Germinal center (tissue), 1 donor: ENCODE data around the gene HOXD12.

Source experiments
- DNase-seq: peaks from one replicate; pipeline ENCODE4 v3.0.0; 2012; ENCODE audit warnings: mixed read lengths, low spot score

HOXD12 gene

GRCh38 chr2:176121190-176122051 is 21.8 kb downstream of the HOXD12 start:
- no peak for DNase-seq

DNA sequence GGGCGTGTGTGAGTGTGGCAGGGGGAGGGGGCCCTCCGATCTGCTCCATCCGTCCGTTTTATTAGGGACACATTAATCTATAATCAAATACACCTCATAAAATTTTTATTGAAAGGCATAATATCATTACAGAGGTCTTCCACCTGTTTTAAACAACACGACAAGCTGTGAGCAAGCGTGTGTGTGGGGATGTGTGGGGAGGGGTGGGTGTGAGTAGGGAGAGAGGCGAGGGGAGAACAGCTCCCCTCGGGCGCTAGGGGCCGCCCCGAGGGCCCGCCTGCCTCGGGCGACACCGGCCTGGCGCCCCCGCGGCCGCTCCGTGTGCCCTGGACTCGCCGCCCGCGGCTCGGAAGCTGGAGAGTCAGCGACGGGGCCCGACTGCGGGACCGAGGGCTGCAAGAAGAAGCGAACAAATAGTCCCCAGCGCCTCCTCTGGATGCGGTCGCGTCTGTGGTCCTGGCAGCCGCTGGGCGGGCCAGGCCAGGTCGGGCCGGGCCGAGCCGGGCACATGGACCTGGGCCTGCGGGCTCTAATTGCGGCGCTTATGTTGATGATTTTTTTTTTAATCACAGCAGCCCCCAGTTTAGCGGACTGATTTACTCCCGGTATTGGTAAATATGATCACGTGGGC is 22.6 kb downstream of the HOXD12 start:
- DNase-seq: no peak

DNA sequence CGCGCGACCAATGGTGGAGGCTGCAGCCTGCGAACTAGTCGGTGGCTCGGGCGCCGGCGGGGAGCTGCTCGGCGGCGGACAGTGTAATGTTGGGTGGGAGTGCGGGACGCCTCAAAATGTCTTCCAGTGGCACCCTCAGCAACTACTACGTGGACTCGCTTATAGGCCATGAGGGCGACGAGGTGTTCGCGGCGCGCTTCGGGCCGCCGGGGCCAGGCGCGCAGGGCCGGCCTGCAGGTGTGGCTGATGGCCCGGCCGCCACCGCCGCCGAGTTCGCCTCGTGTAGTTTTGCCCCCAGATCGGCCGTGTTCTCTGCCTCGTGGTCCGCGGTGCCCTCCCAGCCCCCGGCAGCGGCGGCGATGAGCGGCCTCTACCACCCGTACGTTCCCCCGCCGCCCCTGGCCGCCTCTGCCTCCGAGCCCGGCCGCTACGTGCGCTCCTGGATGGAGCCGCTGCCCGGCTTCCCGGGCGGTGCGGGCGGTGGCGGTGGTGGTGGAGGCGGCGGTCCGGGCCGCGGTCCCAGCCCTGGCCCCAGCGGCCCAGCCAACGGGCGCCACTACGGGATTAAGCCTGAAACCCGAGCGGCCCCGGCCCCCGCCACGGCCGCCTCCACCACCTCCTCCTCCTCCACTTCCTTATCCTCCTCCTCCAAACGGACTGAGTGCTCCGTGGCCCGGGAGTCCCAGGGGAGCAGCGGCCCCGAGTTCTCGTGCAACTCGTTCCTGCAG is 23.3 kb downstream of the HOXD12 start, which contains the start of gene HOXD9:
Gene HOXD9 (plus strand): TSS at position 37 of the 728 bp plus-strand sequence. CDS start 50 bp downstream, at position 87.
- DNase-seq: no peak

DNA sequence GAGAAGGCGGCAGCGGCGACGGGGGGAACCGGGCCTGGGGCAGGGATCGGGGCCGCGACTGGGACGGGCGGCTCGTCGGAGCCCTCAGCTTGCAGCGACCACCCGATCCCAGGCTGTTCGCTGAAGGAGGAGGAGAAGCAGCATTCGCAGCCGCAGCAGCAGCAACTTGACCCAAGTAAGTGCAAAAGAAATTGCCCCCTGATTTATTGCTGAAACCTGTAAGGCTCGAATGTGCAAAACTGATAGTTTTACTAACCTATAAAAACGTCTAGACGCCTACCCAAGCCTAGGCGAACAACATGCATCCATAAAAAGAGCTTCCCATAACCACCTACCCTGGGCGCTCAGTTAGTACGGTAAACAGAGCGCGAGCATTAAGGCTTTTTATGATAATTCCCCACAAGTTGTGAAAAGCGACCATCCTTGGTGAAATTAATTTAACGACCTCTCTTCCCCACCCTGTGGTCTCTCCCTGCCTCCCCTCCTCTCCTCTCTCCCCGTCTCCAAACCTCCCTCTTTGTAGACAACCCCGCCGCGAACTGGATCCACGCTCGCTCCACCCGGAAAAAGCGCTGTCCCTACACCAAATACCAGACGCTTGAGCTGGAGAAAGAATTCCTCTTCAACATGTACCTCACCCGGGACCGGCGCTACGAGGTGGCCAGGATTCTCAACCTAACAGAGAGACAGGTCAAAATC is 24.0 kb downstream of the HOXD12 start:
- DNase-seq: no peak

DNA sequence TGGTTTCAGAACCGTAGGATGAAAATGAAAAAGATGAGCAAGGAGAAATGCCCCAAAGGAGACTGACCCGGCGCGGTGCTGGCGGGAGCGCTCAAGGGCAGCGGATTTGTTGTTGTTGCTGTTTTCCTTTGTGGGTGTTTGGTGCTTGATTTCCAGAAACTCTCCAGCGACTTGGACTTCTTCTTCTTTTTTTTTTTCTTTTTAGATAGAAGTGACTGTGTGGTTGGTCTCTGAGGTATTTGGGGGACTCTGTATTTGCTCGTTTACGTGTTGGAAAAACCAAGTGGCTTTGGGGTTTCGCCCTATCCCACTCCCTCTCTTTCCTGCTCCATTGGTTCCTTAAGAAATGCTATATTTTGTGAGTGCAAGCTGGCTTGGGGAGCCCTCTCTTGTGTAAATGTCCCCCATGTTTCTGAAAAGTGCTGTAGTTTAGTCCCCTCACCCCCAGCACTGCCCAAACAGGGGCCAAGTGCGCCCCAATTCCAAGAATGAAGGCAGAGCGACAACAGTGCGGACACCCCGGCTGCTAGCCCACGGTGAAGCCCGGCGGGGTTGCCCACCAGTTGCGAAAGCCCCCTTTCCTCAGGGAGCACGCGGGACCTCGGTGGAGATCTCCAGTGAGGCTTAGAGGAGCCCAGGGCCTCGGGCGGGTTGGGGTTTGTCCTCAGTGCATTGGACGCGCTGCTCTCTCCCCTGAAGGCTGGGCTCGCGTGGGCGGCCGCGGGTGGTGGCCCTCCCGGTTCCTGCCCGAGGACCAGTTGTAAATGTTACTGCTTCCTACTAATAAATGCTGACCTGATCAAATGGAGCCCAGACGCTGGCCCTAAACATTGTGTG is 24.7 kb downstream of the HOXD12 start:
- no peak for DNase-seq

DNA sequence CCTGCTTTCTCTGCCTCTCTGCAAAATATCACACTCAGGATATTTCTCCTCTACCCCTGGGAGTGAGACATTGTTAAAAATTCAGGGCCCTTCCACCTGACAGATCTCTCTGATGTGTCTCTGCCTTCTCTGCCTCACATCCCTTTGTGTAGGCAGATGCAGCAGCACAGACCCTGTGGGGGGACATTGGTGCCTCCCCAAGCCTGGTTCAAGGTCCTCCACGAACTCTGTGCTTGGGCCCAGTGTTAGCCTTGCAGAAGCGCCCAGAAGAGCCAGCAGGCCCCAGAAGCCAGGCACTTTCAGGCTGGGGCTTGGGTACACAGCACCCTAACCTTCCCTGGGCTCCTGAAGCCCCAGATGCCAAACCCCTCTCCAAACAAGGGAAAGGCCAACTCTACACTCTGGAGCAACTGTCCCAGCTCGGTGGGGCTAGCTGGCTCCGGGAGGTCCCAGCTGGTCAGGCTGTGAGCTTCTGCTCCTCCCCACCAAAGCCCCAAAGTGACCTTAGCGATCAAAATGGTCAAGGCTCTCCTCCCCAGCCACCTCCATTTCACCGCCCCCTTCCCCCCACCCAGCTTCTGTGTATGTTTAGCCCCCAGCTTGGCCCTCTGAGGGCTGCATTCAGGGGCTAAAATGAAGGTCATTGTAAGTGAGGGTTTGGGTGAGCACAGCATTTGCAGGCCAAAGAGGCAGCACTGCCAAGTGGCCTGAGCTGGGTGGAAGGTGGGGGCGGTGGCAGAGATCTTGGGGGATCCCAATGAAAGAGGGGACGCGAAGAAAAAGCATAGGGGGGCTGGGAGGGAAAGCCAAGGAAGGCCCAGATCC is 25.6 kb downstream of the HOXD12 start:
- no peak for DNase-seq

DNA sequence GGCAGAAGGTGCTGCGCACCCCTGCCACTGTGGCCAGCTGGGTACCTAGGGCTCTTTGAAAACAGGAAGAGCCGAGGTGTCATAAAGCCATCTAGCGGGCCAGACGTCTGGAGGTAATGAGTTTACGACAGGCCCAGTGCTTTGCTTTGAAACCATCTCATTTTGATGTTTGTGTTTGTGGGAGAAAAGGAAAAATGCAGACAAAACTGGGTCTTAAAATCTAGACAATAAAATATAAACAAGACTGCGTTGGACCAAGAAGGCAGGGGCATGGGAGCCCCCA is 26.1 kb downstream of the HOXD12 start:
- DNase-seq: no peak

DNA sequence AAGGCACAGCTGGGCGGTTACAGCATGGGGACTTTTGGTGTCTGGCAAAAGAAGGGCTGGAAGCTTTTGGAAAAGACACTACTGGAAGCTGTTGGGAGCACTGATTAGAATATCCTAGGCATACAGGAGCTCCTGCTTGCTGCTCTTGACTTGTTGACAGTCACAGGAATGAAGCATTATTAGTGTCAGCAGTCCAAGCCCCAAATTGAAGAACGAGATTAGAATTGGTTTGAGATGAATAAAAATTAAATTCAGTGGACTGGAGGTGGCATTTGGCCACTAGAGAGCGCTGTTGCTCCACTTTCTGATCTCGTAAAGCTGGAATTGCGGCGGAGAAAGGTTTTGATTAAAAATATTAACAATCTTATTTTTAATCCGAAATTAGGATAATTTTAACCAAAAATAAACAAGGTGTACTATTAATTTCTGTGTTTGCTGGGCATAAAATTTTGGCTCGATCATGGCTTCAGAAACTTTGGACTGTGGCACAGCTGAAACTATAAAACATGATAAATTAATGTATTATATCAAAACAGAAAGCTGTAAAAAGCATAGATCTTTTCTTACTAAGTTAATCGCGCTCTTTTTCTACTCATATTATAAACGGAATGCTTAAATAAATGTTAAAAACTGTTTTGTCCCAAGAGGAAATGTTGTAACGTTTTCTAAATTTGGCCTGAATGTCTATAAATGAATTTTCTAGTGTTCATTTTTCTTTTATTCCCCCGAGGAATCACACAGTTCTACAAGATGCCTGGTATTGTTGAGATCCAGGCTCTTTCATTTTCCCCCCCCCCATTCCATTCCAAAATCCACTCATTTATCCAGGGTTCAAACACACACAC is 27.6 kb downstream of the HOXD12 start:
- DNase-seq: no peak

DNA sequence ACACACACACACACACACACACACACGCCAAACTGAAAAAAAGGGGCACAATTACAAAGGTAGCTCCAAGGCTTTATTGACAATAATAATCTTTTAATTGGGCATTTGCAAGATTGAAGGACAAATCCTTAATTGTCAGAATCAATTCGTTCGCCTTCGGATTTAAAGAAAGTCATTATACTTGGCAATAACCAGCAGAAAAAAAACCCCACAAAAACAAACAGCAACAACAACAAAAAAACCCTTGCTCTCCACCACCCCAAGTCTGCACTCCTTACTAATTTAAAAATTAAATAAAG is 28.1 kb downstream of the HOXD12 start:
- DNase-seq: no peak

GRCh38 chr2:176128172-176128981 is 28.8 kb downstream of the HOXD12 start:
- no peak for DNase-seq

DNA sequence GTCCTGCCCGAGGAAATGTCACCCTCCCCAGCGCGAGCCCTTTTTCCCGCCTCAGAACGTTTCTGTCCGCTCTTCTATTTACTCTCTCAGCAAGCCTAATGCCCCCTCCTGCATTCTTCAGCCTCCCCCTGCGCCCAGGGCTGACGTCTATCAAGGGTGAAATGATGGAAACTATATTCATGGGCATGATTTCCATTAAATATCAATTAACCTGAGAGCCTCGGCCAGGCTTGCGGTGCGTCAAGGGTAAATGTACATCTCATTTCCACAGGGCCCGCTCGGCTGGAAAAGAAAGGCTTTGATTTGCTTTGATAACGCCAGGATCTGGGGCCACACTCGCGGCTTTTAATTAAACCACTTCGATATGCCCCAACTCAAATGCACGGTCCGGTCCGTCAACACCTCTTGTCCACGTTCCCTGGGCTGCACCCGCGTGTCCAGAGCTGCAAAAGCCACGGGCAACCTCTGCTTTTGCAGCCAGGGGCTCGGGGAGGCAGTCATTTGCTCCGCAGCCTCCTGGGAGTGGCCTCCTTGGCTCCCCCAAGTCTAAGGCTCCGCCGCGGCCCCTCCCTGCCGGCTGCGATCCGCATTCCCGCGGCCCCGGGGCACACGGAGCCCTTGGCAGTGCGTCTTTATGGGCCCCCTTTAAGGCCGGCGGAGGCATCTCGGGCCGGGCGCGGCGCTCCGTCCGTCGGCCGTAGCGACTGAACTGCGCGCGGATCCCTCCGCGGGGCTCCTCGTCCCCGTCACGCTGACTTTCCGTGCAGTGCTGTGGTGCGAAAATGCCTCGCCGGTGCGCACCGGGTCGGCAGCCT is 29.6 kb downstream of the HOXD12 start, which contains the start of gene HOXD8:
Gene HOXD8 (plus strand): TSS at position 724 of the 815 bp plus-strand sequence. CDS start 662 bp downstream, outside the sequence.
- no peak for DNase-seq

DNA sequence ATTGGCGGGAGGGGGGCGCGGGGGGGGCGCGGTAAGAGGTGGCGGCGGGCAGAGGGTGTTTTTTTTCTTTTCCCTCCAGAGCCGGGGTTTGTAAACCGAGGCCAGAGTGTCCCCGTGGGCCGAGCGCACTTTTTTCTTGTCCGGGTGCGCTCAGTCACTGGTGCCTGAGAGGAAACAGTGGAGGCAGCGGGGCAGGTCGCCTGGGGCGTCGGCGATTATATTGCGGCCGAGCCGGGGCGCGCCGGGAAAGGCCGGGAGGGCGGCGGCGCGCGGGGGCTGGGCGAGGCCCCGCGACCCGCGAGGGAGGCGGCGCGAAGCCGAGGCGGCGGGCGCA is 30.2 kb downstream of the HOXD12 start:
- no peak for DNase-seq

GRCh38 chr2:176130147-176130956 is 30.8 kb downstream of the HOXD12 start:
- DNase-seq: no peak

GRCh38 chr2:176130957-176131847 is 31.6 kb downstream of the HOXD12 start:
- no peak for DNase-seq

DNA sequence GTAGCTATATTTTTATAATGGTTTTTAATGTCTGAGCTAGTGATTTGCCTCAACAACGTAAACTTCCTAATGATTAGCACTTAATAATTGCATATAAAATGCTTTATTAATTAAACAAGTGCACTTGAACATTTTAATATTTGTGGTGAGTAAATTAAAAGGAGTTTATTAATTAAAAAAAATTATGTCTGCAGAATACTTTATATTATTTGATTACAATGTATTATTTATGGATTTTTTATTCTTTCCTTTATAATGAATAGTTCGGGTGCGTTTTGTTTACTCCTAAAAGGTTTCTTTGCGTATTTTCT is 32.2 kb downstream of the HOXD12 start:
- no peak for DNase-seq
